H9 (cell line): ENCODE results near the gene FIBP. TPM values are rescaled to one million over a fixed set of nuclear protein-coding genes. Genes with fewer than 3 reads are reported as not detected.

Experiments
- DNase-seq: peaks from one replicate; pipeline ENCODE4 v3.0.0-alpha.2; 2017
- H2AFZ ChIP-seq: one replicate; pipeline ENCODE4 v1.6.1; 2013; ENCODE audit warnings: mild to moderate bottlenecking, low read length, control low read depth, moderate library complexity
- H2AK5ac ChIP-seq: 2 replicates; pipeline ENCODE4 v1.6.1; 2013; ENCODE audit warnings: low read length, control low read depth, mixed read lengths; ENCODE audit not compliant: insufficient read length
- H2BK120ac ChIP-seq: one replicate; pipeline ENCODE4 v1.6.1; 2013; ENCODE audit warnings: low read depth, mild to moderate bottlenecking, low read length, control low read depth, inconsistent platforms; ENCODE audit not compliant: poor library complexity, severe bottlenecking
- H2BK12ac ChIP-seq: 2 replicates; pipeline ENCODE4 v1.6.1; 2013; ENCODE audit warnings: low read length, control low read depth, mixed read lengths, low read depth; ENCODE audit not compliant: insufficient read length
- H2BK15ac ChIP-seq: 2 replicates; pipeline ENCODE4 v1.6.1; 2013; ENCODE audit warnings: low read depth, low read length, control low read depth
- H2BK20ac ChIP-seq: one replicate; pipeline ENCODE4 v1.6.1; 2013; ENCODE audit warnings: low read depth, mild to moderate bottlenecking, low read length, control low read depth, inconsistent platforms; ENCODE audit not compliant: poor library complexity, severe bottlenecking
- H2BK5ac ChIP-seq: 2 replicates; pipeline ENCODE4 v1.6.1; 2013; ENCODE audit warnings: low read length, control low read depth, mixed read lengths; ENCODE audit not compliant: insufficient read length
- H3K14ac ChIP-seq: 2 replicates; pipeline ENCODE4 v1.6.1; 2013; ENCODE audit warnings: low read length, control low read depth; ENCODE audit not compliant: insufficient read depth
- H3K18ac ChIP-seq: 2 replicates; pipeline ENCODE4 v1.6.1; 2013; ENCODE audit warnings: low read depth, mild to moderate bottlenecking, mixed read lengths, low read length, control low read depth; ENCODE audit not compliant: insufficient read length
- H3K23ac ChIP-seq: 2 replicates; pipeline ENCODE4 v1.6.1; 2013; ENCODE audit warnings: low read length, control low read depth, mixed read lengths, low read depth; ENCODE audit not compliant: insufficient read length
- H3K23me2 ChIP-seq: 2 replicates; pipeline ENCODE4 v1.6.1; 2013; ENCODE audit warnings: low read depth, mild to moderate bottlenecking, mixed read lengths, low read length, control low read depth; ENCODE audit not compliant: insufficient read length, poor library complexity, severe bottlenecking
- H3K27ac ChIP-seq: 2 replicates; pipeline ENCODE4 v1.5.1; 2013; ENCODE audit warnings: low read length, control low read depth, mixed read lengths, low read depth; ENCODE audit not compliant: insufficient read length
- H3K27me3 ChIP-seq: 2 replicates; pipeline ENCODE4 v1.6.1; 2013; ENCODE audit warnings: low read length, control low read depth, inconsistent platforms; ENCODE audit not compliant: insufficient read depth
- H3K4ac ChIP-seq: 2 replicates; pipeline ENCODE4 v1.6.1; 2013; ENCODE audit warnings: low read depth, mild to moderate bottlenecking, control low read depth, inconsistent platforms, low read length, moderate library complexity
- H3K4me1 ChIP-seq: 2 replicates; pipeline ENCODE4 v1.6.1; 2013; ENCODE audit warnings: low read length, control low read depth, inconsistent platforms; ENCODE audit not compliant: insufficient read depth
- H3K4me2 ChIP-seq: 2 replicates; pipeline ENCODE4 v1.6.1; 2013; ENCODE audit warnings: low read length, control low read depth, mixed read lengths; ENCODE audit not compliant: insufficient read length, insufficient read depth
- H3K56ac ChIP-seq: 2 replicates; pipeline ENCODE4 v1.6.1; 2013; ENCODE audit warnings: low read depth, mild to moderate bottlenecking, mixed read lengths, low read length, control low read depth; ENCODE audit not compliant: insufficient read length
- H3K79me1 ChIP-seq: 2 replicates; pipeline ENCODE4 v1.6.1; 2013; ENCODE audit warnings: low read depth, mild to moderate bottlenecking, moderate library complexity, low read length, control low read depth, inconsistent platforms; ENCODE audit not compliant: insufficient read depth, poor library complexity, severe bottlenecking
- H3K79me2 ChIP-seq: 2 replicates; pipeline ENCODE4 v1.6.1; 2013; ENCODE audit warnings: low read length, control low read depth, inconsistent platforms; ENCODE audit not compliant: insufficient read depth
- H3K9ac ChIP-seq: 2 replicates; pipeline ENCODE4 v1.6.1; 2013; ENCODE audit warnings: low read length, control low read depth, mixed read lengths; ENCODE audit not compliant: insufficient read length; ENCODE audit errors: extremely low read depth
- H3K9me3 ChIP-seq: one replicate; pipeline ENCODE4 v1.6.1; 2013; ENCODE audit warnings: low read depth, low read length, inconsistent platforms; ENCODE audit not compliant: control insufficient read depth
- H3T11ph ChIP-seq: one replicate; pipeline ENCODE4 v1.6.1; 2013; ENCODE audit warnings: mild to moderate bottlenecking, low read length, control low read depth, inconsistent platforms
- H4K20me1 ChIP-seq: one replicate; pipeline ENCODE4 v1.6.1; 2013; ENCODE audit not compliant: control insufficient read depth, insufficient read length, insufficient read depth
- H4K5ac ChIP-seq: 2 replicates; pipeline ENCODE4 v1.6.1; 2013; ENCODE audit warnings: low read depth, mild to moderate bottlenecking, mixed read lengths, low read length, control low read depth; ENCODE audit not compliant: insufficient read length
- H4K8ac ChIP-seq: replicated peaks from 2 replicates; pipeline ENCODE4 v1.6.1; 2013; ENCODE audit warnings: low read length, control low read depth, mixed read lengths, low read depth; ENCODE audit not compliant: insufficient read length
- H4K91ac ChIP-seq: 2 replicates; pipeline ENCODE4 v1.6.1; 2013; ENCODE audit warnings: low read depth, mild to moderate bottlenecking, moderate library complexity, mixed read lengths, low read length, control low read depth; ENCODE audit not compliant: insufficient read length
- H3K27ac Mint-ChIP-seq, 3 experiments: 2 replicates in 2 of 3; 3 replicates in 1 of 3; pipeline ENCODE4 v1.8.0; 2020 to 2021; ENCODE audit warnings: mixed read lengths in 3 of 3, mild to moderate bottlenecking in 1 of 3, moderate library complexity in 1 of 3
- H3K27me3 Mint-ChIP-seq: 2 replicates; pipeline ENCODE4 v1.8.0; 2021; ENCODE audit warnings: low read depth, mild to moderate bottlenecking, moderate library complexity, mixed read lengths
- H3K36me3 Mint-ChIP-seq, 3 experiments: 2 replicates in 2 of 3; 3 replicates in 1 of 3; pipeline ENCODE4 v1.8.0; 2020 to 2021; ENCODE audit warnings: low read depth in 3 of 3, mixed read lengths in 3 of 3; ENCODE audit not compliant: insufficient read depth in 1 of 3
- H3K4me1 Mint-ChIP-seq, 2 experiments: 2 replicates each; pipeline ENCODE4 v1.8.0; 2020; ENCODE audit warnings: mixed read lengths in 2 of 2
- H3K4me3 Mint-ChIP-seq, 2 experiments: 2 replicates in 1 of 2; 3 replicates in 1 of 2; pipeline ENCODE4 v1.8.0; 2020 to 2021; ENCODE audit warnings: mild to moderate bottlenecking in 2 of 2, mixed read lengths in 2 of 2, moderate library complexity in 1 of 2
- H3K9me3 Mint-ChIP-seq, 2 experiments: 2 replicates in 1 of 2; 3 replicates in 1 of 2; pipeline ENCODE4 v1.8.0; 2020; ENCODE audit warnings: mild to moderate bottlenecking in 2 of 2, mixed read lengths in 2 of 2, moderate library complexity in 1 of 2
- CTCF ChIP-seq: fragments of 200-600 bp; sonication (generic); conservative IDR thresholded peaks from 3 replicates; pipeline ENCODE4 v1.8.0; 2021; ENCODE audit warnings: antibody characterized with exemption, mild to moderate bottlenecking
- WGBS: extraction: QIAGEN DNeasy Blood & Tissue Kit; methylation state at CpG from one replicate; pipeline ENCODE4 v1.1.7; 2013; ENCODE audit warnings: missing lambda C conversion rate, low lambda C conversion rate, mixed read lengths; ENCODE audit not compliant: insufficient read length; ENCODE audit errors: extremely low coverage; 5-methylcytosine and 5-hydroxymethylcytosine counted together
- total RNA-seq: library from RNA; stranded (reverse); gene quantifications from 2 replicates; pipeline ENCODE4 v1.2.1, GENCODE V29; 2021

The FIBP gene
- total RNA-seq, 1 experiment from 2014 or later = 87.0 TPM

DNA sequence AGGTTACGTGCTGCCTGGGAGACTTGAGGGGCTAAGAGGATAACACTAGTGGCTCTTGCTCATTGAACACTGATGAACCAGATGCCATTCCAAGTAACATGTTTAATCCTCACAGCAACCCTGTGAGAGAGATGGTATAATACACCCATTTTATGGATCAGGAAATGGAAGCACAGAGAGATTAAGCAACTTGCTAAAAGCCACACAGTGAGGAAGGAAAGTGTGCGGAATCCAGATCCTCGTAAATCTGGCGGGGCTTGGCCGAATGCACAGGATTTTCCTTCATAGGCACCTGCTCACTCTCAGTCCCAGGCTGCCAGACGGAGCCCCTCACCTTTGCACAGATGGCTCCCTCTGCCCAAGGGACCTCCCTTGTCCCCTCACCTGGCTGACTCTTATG is 19.6 kb upstream of the FIBP start:
- Mint-ChIP-seq H3K36me3 (no peaks in the 10 kb centered on the region), H3K9me3 (no peaks in the 10 kb centered on the region; a peak in 1 of 5 replicates), H3K27ac (no peak overlapping the region), H3K4me3 (no peak overlapping the region), H3K4me1 (peaks cover 14 to 15% of the 10 kb centered on the region in 2 experiments), H3K27me3 (peaks cover 77% of the 10 kb centered on the region)
- Histone ChIP-seq H3T11ph (no peak overlapping the region), H2AK5ac (no peak overlapping the region), H3K9me3 (no peaks in the 10 kb centered on the region), H2BK12ac (no peak overlapping the region), H3K9ac (no peak overlapping the region), H3K79me2 (no peaks in the 10 kb centered on the region), H2BK15ac (no peak overlapping the region), H3K18ac (no peak overlapping the region), H4K91ac (no peak overlapping the region), H4K20me1 (no peaks in the 10 kb centered on the region), H2BK20ac (no peak overlapping the region), H4K8ac (no peak overlapping the region), H3K14ac (no peak overlapping the region), H2AFZ (no peak overlapping the region), H3K4ac (no peak overlapping the region), H2BK120ac (no peak overlapping the region), H3K23me2 (no peaks in the 10 kb centered on the region), H3K4me2 (no peak overlapping the region), H3K27ac (no peak overlapping the region), H3K79me1 (no peaks in the 10 kb centered on the region), H3K23ac (no peak overlapping the region), H3K27me3 (no peaks in the 10 kb centered on the region; the same call in 1 of the 2 replicates), H2BK5ac (no peak overlapping the region), H3K56ac (no peak overlapping the region), H4K5ac (no peak overlapping the region), H3K4me1 (no peaks in the 10 kb centered on the region)
- no peak for DNase-seq
- TF ChIP-seq CTCF = no peak
- WGBS = no CpG with 5 or more reads among the region's 6 CpGs
